Heart right ventricle (tissue), 16 donors: ENCODE measurements around the gene EPC2. TPM values are rescaled to one million over a fixed set of nuclear protein-coding genes. Genes with fewer than 3 reads are reported as not detected.

Source experiments
- ATAC-seq, 8 donors: fragments of 200-7000 bp; cut with Tn5 transposase; one replicate each; pipeline ENCODE4 v1.9.1; 2020; ENCODE audit warnings: mild to moderate bottlenecking in 8 of 8, moderate library complexity in 8 of 8, moderate number of reproducible peaks in 1 of 8
- DNase-seq, 2 donors: peaks; one replicate each; pipeline ENCODE4 v3.0.0-alpha.2; 2020
- H3K27ac ChIP-seq, 10 donors: fragments of 200-600 bp; sonication (generic) in 2 of 10; one replicate each; pipeline versions ENCODE4 v1.5.0 to v1.8.0; 2020 to 2022; ENCODE audit warnings: mild to moderate bottlenecking in 3 of 10
- H3K27me3 ChIP-seq, 7 donors: fragments of 200-600 bp; one replicate each; pipeline ENCODE4 v1.8.0; 2021 to 2022; ENCODE audit warnings: mild to moderate bottlenecking in 2 of 7
- H3K36me3 ChIP-seq, 9 donors: fragments of 200-600 bp; sonication (generic) in 1 of 9; one replicate each; pipeline versions ENCODE4 v1.5.0 to v1.8.0; 2020 to 2022; ENCODE audit warnings: mild to moderate bottlenecking in 2 of 9
- H3K4me1 ChIP-seq, 9 donors: fragments of 200-600 bp; sonication (generic) in 1 of 9; one replicate each; pipeline versions ENCODE4 v1.5.0 to v1.8.0; 2020 to 2022; ENCODE audit warnings: mild to moderate bottlenecking in 4 of 9
- H3K4me3 ChIP-seq, 10 donors: fragments of 200-600 bp; sonication (generic) in 2 of 10; one replicate each; pipeline versions ENCODE4 v1.5.0 to v1.8.0; 2020 to 2022; ENCODE audit warnings: mild to moderate bottlenecking in 7 of 10, moderate library complexity in 2 of 10
- H3K9me3 ChIP-seq, 11 donors: fragments of 200-600 bp in 10 of 11; sonication (generic) in 2 of 11; one replicate each; pipeline versions ENCODE4 v1.5.0 to v1.8.0; 2013 to 2022; ENCODE audit warnings: mild to moderate bottlenecking in 2 of 11, control low read depth in 1 of 11, moderate library complexity in 1 of 11
- CTCF ChIP-seq, 9 donors: fragments of 200-600 bp; sonication (generic) in 2 of 9; IDR thresholded peaks; one replicate each; pipeline versions ENCODE4 v1.5.0 to v1.8.0; 2021 to 2022; ENCODE audit warnings: antibody characterized with exemption in 9 of 9, mild to moderate bottlenecking in 5 of 9, moderate library complexity in 1 of 9
- WGBS, 2 donors: extraction: QIAGEN DNeasy Blood & Tissue Kit; methylation state at CpG; one replicate each; pipeline ENCODE4 v1.1.7; 2013; ENCODE audit warnings: inconsistent platforms in 1 of 2; 5-methylcytosine and 5-hydroxymethylcytosine counted together
- intact Hi-C, 10 donors: fragments of 100-400 bp; cut with DNase I; formaldehyde crosslinking; loops; one replicate each; pipeline versions ENCODE4 v1.11.1 to v1.14.2; 2022
- polyA plus RNA-seq, 2 donors: library from polyadenylated mRNA; stranded (reverse); fragments of 200-250 nt; gene quantifications; one replicate each; pipeline ENCODE4 v1.2.3, GENCODE V29; 2013
- total RNA-seq, 10 donors: library from RNA; stranded (reverse); fragmentation: NEBNext Ultra II Directional in 3 of 10; extraction: Animal tissue kit (Norgen Biotek cat#: 25700) in 3 of 10; gene quantifications; one replicate each; pipeline versions ENCODE4 v1.2.1 to v1.2.4, GENCODE V29; 2021 to 2023
- donor health status: Arrhythmogenic right ventricular cardiomyopathy.
- donor health status: ischemic (EF 13 %, LVEDD 7.1; RV severe dilation, severe dysfunction).
- donor health status: healthy with polysubstance abuse.
- donor health status: DM: no; HTN: yes; CAD: no.
- donor health status: DM: no; HTN: no; CAD: no.
- donor health status: ischemic (EF 25% LVEDD 6.9; RV normal size, moderate dysfunction).
- donor health status: ischemic (EF 25% LVEDD 5.7; RV mildly dilated, moderate dysfunction).
- donor health status: healthy.
- donor health status: DM: yes; HTN: yes; CAD: no.
- donor health status: Ischemic cardiomyopathy.
- donor health status: ischemic (EF 35%, LVEDD 5.7; RV mildly dilated, moderate dysfunction).
- donor health status: nonischemic (EF 11% LVEDD 7.7; RV severe dilation, severe dysfunction).
- donor health status: DM: yes; HTN: yes; CAD: no.
- donor health status: PGD.
- donor health status: ischemic (EF 29% LVEDD 5.4; RV normal size, mild dysfunction).
- donor health status: nonischemic (EF 23%, LVEDD 6.1; RV moderate dilation, normal function).

The EPC2 gene
- total and polyA plus RNA-seq, 12 donors = 5.5 to 28.8 (median 20.9) TPM

GRCh38 chr2:148721991-148722777, 77.6 kb downstream of the EPC2 start:
- no peaks in the 10 kb centered on the region for H3K36me3 ChIP-seq
- intact Hi-C loops = no loop called here

GRCh38 chr2:148725564-148725963, 81.0 kb downstream of the EPC2 start:
- H3K27me3 ChIP-seq = no peaks in the 10 kb centered on the region
- WGBS, 2 donors = 94 to 100% methylated on average over 1 of the region's 1 CpG
- no peak overlapping the region for H3K4me3 ChIP-seq
- H3K36me3 ChIP-seq = no peaks in the 10 kb centered on the region
- no peak for TF ChIP-seq CTCF (IDR thresholded peaks at IDR 0.05)
- DNase-seq (no peak), ATAC-seq (no peak)
- intact Hi-C loops = no loop called here
- H3K27ac ChIP-seq = no peak overlapping the region
- H3K4me1 ChIP-seq = peaks cover 0 to 52% (median 24%) of the 10 kb centered on the region in 9 donors
- peaks cover 0 to 10% (median 0%) of the 10 kb centered on the region in 11 donors for H3K9me3 ChIP-seq

More at GRCh38 chr2:148721991-148722777, 77.6 kb downstream of the EPC2 start:
- Histone ChIP-seq H3K9me3 (peaks cover 0 to 17% (median 0%) of the 10 kb centered on the region in 11 donors), H3K27me3 (no peaks in the 10 kb centered on the region), H3K4me3 (no peak overlapping the region), H3K4me1 (peaks cover 3 to 70% (median 40%) of the 10 kb centered on the region in 9 donors), H3K27ac (no peak overlapping the region)
- ATAC-seq = no peak
- DNase-seq = no peak
- 93 to 94% methylated on average over 5 of the region's 5 CpGs for WGBS, 2 donors
- no peak for TF ChIP-seq CTCF (IDR thresholded peaks at IDR 0.05)

GRCh38 chr2:148726228-148726627, 81.7 kb downstream of the EPC2 start:
- DNase-seq = no peak
- no peak for ATAC-seq
- peaks cover 0 to 10% (median 0%) of the 10 kb centered on the region in 11 donors for H3K9me3 ChIP-seq
- intact Hi-C loops = no loop called here
- TF ChIP-seq CTCF (IDR thresholded peaks at IDR 0.05) = no peak
- H3K27ac ChIP-seq = no peak overlapping the region
- peaks cover 0 to 45% (median 17%) of the 10 kb centered on the region in 9 donors for H3K4me1 ChIP-seq
- H3K36me3 ChIP-seq = no peaks in the 10 kb centered on the region
- no peaks in the 10 kb centered on the region for H3K27me3 ChIP-seq
- H3K4me3 ChIP-seq = no peak overlapping the region
- 92 to 98% methylated on average over 3 of the region's 3 CpGs for WGBS, 2 donors

- H3K27me3 ChIP-seq = no peaks in the 10 kb centered on the region
- peaks cover 0 to 10% (median 0%) of the 10 kb centered on the region in 11 donors for H3K9me3 ChIP-seq
- intact Hi-C loops = no loop called here
- H3K36me3 ChIP-seq = no peaks in the 10 kb centered on the region
- DNase-seq (no peak), ATAC-seq (no peak)
- H3K27ac ChIP-seq = no peak overlapping the region
- peaks cover 0 to 14% (median 2%) of the 10 kb centered on the region in 9 donors for H3K4me1 ChIP-seq
- TF ChIP-seq CTCF (IDR thresholded peaks at IDR 0.05) = no peak
- no peak overlapping the region for H3K4me3 ChIP-seq
Observed at GRCh38 chr2:148730085-148730484, 85.5 kb downstream of the EPC2 start.
